ENCODE measurements around the gene NACC1.

NACC1 gene

DNA sequence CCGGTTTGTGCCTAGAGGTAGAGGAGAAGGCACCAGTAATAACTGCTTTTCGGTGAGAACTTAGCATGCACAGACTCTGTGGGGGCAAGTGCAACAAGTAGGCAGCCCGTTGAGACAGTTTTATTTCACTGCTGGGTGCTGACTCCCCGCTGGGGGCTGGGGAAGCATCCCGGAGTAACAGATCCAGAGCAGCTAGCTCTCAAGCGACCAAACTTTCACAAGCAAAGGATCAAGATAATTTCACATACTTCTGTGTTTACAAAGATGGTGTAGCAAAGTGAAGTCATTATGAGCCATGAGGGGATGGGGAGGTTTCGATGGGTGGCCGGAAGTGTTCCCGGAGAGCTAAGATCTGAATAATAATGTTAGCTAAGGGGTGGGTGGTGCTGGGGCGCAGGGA lies 2.8 kb downstream of the NACC1 start:
- no peak for DNase-seq (ENCODE audit: low read depth)

DNA sequence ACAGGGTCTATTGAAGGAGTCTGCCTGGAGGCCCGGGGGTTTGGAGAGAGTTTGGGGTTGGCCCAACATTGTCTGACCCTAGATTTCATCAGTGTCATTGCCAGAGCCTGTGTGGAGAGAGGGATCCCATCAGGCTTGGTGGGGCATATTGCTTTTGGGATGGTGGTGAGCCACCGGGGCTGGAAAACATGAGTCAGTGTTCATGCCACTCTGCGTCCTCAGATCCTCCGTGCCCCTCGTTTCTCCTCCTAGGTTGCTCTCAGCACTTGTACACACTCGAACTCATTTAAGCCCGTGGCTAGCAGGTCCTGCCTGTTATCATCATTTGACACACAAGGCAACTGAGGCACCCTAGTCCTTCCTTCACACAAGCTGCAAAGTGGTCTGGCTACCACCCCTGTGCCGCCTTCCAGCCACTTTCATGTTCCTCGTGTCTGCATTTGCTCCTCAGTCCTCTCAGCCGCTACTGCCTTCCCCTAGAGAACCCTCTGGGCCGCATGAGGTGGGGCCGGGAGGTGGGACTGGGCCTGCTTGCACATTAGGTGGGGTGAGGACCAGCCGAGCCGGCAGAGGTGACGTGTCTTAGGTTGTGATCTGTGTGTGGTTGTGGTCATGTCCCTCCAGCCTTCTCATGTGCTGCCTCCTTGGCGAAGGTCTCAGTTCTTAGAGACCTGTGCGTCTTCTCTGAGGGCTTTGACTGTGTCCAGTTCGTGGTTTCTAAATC lies 3.6 kb downstream of the NACC1 start:
- DNase-seq (ENCODE audit: low read depth) = no peak

DNA sequence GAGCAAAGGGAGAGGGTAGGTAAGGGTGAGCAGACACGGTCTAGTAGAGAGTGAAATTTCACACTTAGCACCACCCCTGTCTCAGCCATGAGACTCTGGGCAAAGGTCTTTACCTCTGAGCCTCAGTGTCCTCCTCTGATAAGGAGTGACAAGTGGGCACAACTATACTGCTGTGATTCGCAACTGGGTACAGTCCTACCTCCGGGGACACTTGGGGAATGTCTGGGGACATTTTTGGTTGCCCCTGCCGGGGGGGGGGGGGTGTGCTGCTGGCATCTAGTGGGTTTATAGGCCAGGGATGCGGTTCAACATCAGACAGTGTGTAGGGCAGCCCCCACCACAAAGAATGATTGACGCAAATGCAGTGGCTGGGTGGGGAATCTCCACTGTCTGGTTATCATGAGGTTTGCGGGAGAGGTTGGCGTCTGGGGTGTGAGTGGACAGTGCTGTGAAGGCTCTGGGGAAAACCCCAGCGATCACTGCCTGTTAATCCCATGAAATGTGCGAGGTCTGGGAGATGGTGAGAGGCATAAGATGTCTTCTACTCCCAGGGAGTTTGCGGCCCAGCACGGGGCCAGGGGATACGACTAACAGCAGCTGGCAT lies 4.3 kb downstream of the NACC1 start:
- DNase-seq (ENCODE audit: low read depth) = no peak

DNA sequence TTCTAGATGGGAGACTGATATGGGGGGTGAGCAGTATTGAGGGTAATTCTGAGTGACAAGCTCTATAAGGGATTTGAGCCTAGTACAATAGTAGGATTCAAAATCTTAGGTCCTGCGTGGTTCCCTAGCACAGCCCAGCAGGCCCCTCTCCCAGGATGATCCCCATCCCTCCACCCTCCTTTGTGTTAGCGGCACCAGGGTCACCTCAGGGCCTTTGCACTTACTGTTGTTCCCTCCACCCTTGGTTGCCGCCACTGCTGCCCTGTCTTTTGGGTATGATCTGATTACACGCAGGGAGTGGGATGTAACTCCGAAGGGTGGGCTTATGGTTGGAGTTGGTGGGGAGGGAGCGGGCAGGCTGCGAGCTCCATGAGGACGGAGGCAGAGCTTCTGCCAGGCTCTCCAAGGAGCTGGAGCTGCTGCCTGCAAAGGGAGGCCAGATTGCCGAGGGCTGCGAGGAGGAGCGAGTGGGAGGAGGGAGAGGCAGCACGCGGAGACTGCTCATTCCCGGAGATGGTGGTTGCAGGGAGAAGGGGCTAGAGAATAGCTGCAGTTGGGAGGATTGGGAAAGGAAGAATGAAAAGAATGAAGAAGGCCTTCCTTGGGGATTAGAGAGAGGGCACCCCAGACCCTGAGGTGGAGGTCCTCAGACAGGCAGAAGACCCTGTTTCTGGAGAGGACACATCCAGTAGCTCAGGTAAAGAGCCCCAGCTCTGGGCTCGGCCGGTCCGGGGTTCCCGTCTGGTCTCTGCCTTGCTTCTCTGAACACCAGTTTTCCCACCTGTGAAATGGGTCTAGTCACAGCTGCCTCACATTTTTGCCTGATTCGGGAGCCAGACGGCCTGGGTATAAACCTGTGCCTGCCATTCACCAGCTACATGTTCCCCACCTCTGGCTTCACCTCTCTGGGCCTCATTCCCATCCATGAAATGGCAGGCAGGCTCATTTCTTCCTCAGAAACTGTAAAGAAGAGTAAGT lies 5.2 kb downstream of the NACC1 start:
- DNase-seq (ENCODE audit: low read depth) = no peak

DNA sequence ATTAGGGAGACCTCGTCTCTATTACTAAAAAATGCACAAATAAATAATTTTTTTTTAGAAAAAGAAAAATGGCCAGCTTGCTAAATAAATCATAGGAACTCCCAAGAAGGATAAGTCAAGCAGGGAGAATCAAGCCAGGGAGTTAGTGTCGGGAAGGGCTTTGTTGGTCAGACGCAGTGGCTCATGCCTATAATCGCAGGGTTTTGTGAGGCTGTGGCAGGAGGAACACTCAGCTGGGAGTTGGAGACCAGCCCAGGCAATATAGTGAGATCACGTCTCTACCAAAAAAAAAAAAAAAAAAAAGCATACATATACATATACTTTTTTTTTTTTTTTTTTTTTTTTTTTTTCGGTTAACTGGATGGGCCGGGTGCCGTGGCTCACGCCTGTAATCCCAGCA lies 9.0 kb downstream of the NACC1 start:
- no peak for DNase-seq (ENCODE audit: low read depth)

DNA sequence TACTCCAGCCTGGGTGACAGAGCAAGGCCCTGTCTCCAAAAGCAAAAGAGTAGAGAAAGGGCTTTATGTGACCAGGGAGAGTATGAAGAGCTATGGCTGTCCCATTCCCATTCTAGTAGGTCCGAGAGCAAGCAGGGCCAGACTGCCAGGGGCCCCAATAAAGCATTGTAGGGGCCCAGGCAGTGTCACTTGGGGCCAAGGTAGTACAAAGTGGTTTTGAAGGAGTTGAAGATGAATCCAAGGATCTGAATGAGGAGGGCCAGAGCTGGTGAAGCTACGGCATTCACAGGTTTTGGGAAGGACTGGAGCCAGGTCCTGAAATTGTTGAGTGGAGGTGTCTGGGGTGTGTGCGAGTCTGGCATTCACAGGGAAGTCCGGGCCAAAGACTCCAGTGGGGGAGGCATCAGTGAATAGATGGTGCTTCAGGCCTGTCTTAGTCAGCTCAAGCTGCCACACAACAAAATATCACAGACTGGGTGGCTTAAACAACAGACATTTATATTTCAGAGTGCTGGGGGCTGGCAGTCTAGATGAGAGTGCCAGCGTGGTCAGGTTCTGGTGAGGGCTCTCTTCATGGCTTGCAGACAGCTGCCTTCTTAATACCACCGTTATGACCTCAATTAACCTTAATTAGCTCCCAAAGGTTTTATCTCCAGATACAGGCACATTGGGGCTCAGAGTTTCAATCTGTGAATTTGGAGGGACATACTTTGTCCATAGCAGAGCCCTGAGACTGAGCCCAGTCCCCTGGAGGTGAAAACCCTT lies 9.9 kb downstream of the NACC1 start:
- DNase-seq (ENCODE audit: low read depth) = no peak

DNA sequence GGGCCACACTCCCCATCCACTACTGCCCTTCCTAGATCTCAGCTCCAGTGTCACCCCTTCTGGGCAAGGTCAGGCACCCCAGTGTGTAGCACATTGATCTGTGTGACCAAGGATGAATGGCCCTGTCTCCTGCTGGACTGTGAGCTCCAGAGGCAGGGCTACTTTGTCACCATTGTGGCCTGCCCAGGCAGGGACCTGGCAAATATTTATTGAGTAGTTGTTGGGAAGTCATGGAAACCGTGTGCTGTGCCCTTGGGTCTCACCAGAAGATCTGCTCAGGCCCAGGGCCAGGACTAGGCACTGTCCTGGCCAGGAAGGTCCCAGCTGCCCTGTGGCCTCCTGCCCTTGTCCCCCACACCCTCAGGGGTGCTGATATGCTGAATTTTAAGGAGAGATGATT lies 10.5 kb downstream of the NACC1 start:
- no peak for DNase-seq (ENCODE audit: low read depth)

DNA sequence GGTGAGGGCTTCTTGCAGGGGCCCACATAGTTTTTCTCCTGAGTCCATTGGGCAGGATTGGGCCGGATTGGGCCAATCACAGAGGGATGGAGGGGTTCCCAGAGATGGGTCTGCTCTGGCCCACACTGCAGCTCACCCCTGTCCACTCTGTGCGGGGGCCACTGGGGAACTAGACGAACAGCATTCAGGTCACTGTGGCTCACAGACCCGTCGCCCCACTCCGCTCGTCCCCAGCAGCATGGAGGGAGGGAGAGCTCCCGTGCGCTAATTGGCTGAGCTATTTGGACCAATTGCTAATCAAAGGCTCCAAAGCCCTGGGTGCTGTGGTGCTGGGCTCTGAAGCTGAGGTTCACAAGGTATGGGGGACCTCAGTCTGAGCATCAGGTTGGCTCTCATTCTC lies 11.3 kb downstream of the NACC1 start:
- no peak for DNase-seq (ENCODE audit: low read depth)

DNA sequence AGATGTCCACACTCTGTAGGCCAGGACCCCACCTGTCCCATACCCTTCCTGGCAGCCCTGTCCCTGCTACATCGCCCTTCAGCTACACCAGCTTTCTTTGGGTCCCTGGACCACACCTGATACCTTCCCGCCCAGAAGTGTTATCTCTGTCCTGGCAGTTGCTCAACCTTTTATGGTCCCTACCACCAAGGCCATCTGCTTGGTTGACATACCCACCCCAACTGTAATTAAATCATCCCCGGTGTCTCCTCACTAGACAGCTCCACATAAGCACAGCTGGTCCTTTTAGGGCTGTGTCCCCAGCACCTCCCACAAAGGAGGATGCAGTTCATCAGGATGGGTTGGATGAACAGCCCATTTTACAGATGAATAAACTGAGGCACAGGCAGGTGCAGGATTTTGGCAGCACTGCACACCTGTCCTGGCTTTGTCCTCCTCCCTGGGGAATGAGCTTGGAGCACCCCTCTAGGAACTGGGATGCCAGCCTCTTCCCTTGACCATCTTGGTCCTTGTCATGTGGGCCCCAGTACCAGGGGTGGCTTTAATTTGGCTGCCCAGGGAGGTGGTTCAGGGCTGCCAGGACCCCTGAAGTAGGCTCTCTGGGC lies 12.9 kb downstream of the NACC1 start:
- DNase-seq (ENCODE audit: low read depth) = no peak

DNA sequence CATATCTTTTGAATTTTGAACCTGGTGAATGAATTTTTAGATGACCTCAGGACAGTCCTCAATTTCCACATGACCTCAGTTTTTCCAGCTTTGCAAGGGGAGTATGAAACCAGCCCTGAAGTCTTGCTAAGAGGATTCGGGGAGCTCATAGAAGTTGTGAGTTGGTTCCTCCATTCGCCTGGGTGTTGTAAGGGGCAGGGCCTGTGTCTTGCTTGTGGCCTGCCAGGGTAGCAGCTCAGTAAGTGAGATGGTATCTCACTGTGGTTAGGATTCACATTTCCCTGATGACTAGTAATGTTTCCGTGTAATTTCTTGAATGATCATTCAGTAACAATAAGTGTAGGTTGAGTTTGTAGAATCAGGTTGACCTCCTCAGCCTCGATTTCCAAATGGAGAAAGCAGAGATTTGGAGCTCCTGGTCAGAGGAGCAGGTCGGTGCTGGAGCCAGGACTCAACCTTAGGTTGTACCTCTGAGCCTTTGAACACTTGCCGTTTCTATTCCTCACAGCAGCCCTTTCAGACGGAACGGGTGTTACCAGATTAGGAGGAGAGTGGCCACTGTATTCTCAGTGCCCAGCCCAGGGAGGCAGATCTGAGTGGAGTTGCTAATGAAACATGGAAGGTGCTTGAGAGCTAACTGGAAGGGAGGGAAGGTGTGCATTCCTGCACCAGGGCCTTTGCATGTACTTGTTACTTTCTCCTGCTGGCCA lies 14.6 kb downstream of the NACC1 start:
- peak; percentile 56 for DNase-seq (ENCODE audit: low read depth)

DNA sequence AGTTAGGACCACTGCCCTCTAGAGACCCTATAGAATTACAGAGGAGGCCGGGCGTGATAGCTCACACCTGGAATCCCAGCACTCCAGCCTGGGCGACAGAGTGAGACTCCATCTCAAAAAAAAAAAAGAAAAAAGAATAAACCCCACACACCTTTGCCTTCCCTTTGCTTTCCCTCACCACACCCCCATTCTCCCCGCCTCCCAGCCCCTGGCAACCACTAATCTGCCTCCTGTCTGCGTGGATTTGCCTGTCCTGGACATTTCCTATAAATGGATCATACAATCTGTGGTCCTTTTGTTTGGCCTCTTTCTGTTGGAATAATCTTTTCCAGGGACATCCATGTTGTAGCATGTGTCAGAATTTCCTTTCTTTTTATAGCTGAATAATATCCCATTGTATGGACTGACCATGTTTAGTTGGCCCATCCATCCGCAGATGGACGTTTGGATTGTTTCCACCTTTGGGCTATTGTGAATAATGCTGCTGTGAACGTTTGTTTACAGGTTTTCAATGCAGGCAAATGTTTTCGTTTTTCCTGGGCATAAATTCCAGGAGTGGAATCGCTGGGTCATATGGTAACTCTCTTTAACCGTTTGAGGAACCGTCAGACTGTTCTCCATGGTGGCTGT lies 15.3 kb downstream of the NACC1 start:
- DNase-seq (ENCODE audit: low read depth) = no peak

DNA sequence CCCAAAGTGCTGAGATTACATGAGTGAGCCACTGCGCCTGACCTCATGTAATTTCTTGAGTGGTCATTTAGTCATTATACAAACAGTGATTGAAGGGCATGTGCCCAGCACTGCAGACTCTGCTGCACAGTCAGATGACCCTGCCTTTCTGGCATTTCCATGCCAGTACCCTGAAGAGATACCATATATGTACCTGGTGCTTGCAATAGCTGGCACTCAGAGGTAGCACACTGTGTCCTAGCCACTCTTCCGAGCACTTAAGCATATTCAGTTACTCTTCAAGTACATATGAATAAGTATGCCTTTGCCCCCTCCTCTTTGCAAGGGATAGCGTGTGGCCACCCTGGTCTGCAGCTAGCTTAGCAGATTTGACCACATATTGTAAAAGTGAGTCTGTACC lies 16.6 kb downstream of the NACC1 start:
- no peak for DNase-seq (ENCODE audit: low read depth)

DNA sequence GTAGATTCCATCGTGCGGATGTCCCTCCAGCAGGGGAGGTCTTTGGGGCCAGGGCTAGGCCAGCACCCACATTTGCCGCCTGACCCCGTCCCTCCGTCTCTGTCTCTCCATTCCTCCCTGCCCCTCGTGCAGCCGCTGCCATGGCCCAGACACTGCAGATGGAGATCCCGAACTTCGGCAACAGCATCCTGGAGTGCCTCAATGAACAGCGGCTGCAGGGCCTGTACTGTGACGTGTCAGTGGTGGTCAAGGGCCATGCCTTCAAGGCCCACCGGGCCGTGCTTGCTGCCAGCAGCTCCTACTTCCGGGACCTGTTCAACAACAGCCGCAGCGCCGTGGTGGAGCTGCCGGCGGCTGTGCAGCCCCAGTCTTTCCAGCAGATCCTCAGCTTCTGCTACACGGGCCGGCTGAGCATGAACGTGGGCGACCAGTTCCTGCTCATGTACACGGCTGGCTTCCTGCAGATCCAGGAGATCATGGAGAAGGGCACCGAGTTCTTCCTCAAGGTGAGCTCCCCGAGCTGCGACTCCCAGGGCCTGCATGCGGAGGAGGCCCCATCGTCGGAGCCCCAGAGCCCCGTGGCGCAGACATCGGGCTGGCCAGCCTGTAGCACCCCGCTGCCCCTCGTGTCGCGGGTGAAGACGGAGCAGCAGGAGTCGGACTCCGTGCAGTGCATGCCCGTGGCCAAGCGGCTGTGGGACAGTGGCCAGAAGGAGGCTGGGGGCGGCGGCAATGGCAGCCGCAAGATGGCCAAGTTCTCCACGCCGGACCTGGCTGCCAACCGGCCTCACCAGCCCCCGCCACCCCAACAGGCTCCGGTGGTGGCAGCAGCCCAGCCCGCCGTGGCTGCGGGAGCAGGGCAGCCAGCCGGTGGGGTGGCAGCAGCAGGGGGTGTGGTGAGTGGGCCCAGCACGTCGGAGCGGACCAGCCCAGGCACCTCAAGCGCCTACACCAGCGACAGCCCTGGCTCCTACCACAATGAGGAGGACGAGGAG lies 17.3 kb downstream of the NACC1 start:
- DNase-seq (ENCODE audit: low read depth) = no peak

DNA sequence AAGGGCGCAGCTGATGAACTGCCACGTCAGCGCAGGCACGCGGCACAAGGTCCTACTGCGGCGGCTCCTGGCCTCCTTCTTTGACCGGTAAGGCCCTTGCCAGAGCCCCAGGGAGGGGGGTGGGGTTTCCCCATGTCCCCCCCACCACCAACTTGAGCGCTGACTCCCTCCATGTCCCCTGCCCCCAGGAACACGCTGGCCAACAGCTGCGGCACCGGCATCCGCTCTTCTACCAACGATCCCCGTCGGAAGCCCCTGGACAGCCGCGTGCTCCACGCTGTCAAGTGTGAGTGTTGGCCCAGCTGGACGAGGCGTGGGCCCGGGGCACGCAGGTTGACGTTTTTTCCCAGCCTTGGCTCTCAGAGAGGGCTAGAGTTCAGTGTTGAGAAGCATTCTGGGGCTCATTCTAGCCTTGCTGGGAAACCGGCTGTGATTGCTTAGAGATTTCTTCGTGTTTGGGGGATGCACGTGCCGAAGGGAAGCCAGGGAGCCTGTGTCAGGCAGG lies 19.3 kb downstream of the NACC1 start:
- no peak for DNase-seq (ENCODE audit: low read depth)

DNA sequence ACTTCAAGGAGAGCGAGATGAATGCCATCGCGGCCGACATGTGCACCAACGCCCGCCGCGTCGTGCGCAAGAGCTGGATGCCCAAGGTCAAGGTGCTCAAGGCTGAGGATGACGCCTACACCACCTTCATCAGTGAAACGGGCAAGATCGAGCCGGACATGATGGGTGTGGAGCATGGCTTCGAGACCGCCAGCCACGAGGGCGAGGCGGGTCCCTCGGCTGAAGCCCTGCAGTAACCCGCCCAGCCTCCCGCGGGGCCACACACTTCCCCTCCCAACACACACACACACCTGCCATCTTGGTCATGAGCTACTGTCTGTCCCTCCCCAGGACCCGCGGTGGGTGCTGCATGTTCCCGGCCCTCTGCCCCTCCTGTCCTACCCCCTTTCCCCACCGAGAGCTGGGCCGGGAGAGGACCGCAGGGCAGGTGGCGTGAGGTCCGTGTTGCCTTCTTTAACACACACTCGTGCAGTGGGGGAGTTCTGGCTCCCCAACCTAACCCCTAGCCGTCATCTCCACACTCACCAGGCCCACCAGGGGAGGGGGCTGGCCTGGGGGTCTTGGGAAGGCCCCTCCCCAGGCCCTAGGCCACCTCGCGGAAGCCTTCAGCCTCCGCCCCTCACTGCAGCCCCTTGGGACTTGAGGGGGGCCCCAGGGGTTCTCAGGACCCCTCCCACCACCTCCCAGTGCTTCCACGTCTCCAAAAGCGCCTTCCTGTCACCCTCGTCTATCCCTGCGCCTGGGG lies 20.3 kb downstream of the NACC1 start:
- no peak for DNase-seq (ENCODE audit: low read depth)

DNA sequence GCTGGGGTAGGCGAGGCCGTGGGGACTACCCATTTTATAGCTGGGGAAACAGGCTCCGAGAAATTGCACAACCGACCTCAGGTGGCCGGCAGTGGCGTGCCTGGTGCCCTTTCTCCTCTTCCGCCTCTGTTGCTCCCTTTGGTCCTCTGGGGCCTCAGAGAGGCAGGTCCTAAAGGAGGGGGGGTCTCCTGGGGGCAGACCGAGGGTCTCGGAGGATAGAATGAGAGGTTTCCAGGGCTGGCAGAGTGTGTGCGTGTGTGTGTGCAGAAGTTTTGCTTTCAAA lies 20.8 kb downstream of the NACC1 start:
- DNase-seq (ENCODE audit: low read depth) = no peak

DNA sequence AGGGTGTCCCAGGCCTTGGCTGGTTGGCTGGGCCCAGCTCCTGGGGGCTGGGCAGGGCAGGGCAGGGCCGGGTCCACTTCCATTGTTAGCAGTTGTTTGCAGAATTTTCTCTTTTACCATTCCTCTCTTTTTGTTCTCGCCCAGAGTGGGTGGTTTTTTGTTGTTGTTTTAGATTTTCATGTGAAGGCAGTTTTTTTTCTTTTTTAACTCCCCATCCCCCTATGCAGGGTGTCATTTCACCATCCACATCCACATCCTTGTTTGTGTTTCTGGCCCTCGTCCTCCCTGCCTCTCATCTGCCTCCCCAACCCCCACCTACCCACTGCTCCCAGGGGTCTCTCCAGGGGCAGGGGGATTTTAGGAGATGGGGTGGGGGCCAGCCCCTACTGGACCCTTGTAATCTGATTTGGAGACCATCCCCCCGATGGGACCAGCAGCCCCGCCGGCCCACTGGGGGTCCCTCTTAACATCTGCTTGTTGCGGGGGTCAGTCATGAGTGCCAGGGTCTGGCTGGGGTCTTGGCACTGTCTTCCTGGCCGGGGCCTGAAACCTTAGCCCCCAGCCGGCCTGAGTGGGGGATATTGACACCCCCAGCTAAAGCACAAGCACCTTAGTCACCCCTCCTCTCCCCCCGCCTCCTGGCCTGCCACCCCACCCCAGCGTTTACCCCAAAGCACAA lies 21.7 kb downstream of the NACC1 start:
- no peak for DNase-seq (ENCODE audit: low read depth)

Data from activated T-cell treated with anti-CD3 and anti-CD28 coated beads for 24 hours (primary cell).